Measurements from ENCODE around the gene KCNJ9.
"Not testable (repeated sequence)": the region's sequence is repeated elsewhere in the genome, so short reads cannot be mapped to it uniquely, and the experiment has no call there.

DNA sequence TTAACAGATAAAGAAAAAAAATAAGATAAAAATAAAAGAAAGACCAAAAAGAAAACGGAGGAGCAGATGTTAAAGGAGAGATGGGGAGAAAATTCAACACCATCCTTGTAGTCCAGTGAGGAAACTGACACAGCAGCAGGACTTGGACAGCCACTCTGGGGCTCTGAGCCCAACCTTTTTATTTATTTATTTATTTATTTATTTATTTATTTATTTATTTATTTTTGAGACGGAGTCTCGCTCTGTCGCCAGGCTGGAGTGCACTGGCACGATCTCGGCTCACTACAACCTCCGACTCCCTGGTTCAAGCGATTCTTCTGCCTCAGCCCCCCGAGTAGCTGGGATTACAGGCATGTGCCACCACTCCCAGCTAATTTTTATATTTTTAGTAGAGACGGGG, 30.1 kb downstream of the KCNJ9 start:
- TF ChIP-seq, protein P1, sequence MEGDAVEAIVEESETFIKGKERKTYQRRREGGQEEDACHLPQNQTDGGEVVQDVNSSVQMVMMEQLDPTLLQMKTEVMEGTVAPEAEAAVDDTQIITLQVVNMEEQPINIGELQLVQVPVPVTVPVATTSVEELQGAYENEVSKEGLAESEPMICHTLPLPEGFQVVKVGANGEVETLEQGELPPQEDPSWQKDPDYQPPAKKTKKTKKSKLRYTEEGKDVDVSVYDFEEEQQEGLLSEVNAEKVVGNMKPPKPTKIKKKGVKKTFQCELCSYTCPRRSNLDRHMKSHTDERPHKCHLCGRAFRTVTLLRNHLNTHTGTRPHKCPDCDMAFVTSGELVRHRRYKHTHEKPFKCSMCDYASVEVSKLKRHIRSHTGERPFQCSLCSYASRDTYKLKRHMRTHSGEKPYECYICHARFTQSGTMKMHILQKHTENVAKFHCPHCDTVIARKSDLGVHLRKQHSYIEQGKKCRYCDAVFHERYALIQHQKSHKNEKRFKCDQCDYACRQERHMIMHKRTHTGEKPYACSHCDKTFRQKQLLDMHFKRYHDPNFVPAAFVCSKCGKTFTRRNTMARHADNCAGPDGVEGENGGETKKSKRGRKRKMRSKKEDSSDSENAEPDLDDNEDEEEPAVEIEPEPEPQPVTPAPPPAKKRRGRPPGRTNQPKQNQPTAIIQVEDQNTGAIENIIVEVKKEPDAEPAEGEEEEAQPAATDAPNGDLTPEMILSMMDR (conservative IDR thresholded peaks at IDR 0.05; ENCODE audit: low read depth in 2 of 2) = not testable (repeated sequence)
- not testable (repeated sequence) for TF ChIP-seq POLR2AphosphoS5 (IDR thresholded peaks at IDR 0.05; ENCODE audit: low read depth); EZH2phosphoT487 (IDR thresholded peaks at IDR 0.05; ENCODE audit: unreplicated experiment); EZH2 (IDR thresholded peaks at IDR 0.05; ENCODE audit: low read depth, unreplicated experiment); ZNF114 (CRISPR knock-in tag; IDR thresholded peaks at IDR 0.05); ETS1 (IDR thresholded peaks at IDR 0.05); REST (IDR thresholded peaks at IDR 0.05; ENCODE audit: unreplicated experiment); STAT1 (IDR thresholded peaks at IDR 0.05; ENCODE audit: unreplicated experiment); CREB1 (CRISPR knock-in tag; IDR thresholded peaks at IDR 0.05; ENCODE audit: low read depth); NANOG (IDR thresholded peaks at IDR 0.05; ENCODE audit: borderline replicate concordance)
